Neutrophil (primary cell): ENCODE data around the gene ARRDC5.
"Not testable (repeated sequence)": the region's sequence is repeated elsewhere in the genome, so short reads cannot be mapped to it uniquely, and the experiment has no call there.

Experiments
- H3K27ac ChIP-seq: fragments of 200-600 bp; sonication (generic); 2 replicates; pipeline ENCODE4 v1.5.1; 2016; ENCODE audit warnings: mild to moderate bottlenecking, moderate library complexity
- H3K27me3 ChIP-seq: fragments of 200-600 bp; sonication (generic); 2 replicates; pipeline ENCODE4 v1.6.0; 2016; ENCODE audit warnings: mild to moderate bottlenecking
- H3K36me3 ChIP-seq: fragments of 200-600 bp; sonication (generic); 2 replicates; pipeline ENCODE4 v1.5.1; 2017
- H3K4me1 ChIP-seq, 2 experiments: fragments of 200-600 bp in 1 of 2; sonication (generic) in 1 of 2; 1 replicate in 1 of 2; 2 replicates in 1 of 2; pipeline versions ENCODE4 v1.5.1 to v1.6.1; 2013 to 2016; ENCODE audit warnings: low read depth in 1 of 2, low read length in 1 of 2, mild to moderate bottlenecking in 1 of 2, moderate library complexity in 1 of 2; ENCODE audit not compliant: control insufficient read depth in 1 of 2, insufficient read depth in 1 of 2
- H3K4me3 ChIP-seq, 2 experiments: fragments of 200-600 bp in 1 of 2; sonication (generic) in 1 of 2; 1 replicate in 1 of 2; 2 replicates in 1 of 2; pipeline ENCODE4 v1.5.1; 2013 to 2016; ENCODE audit warnings: low read depth in 1 of 2, low read length in 1 of 2, mild to moderate bottlenecking in 1 of 2, moderate library complexity in 1 of 2
- H3K9me3 ChIP-seq: fragments of 200-600 bp; sonication (generic); 2 replicates; pipeline ENCODE4 v1.5.1; 2016
- TF ChIP-seq, protein P1 (sequence below): fragments of 200-600 bp; sonication (generic); IDR thresholded peaks from 2 replicates; pipeline ENCODE4 v1.5.1; 2016; ENCODE audit warnings: antibody characterized with exemption

Gene ARRDC5

DNA sequence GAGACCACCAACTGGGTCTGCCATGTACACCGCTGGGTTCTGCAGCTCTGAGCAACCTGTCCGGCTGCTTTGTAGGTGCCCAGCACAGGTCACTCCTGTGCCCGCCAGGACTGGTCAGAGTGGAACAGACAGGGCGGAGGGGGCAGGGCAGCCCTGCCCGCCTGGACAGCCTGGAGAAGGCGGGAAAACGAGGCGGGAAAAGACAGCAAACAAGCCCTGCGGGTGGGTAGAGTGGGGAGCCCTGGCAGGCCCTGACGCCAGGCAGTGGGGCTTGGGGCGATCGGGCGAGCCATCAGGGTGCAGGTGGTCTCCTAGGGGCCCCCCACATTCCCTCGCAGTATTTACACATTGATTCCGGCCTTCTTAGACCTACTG lies 6.1 kb upstream of the ARRDC5 start:
- H3K27ac ChIP-seq, result no peak overlapping the region

DNA sequence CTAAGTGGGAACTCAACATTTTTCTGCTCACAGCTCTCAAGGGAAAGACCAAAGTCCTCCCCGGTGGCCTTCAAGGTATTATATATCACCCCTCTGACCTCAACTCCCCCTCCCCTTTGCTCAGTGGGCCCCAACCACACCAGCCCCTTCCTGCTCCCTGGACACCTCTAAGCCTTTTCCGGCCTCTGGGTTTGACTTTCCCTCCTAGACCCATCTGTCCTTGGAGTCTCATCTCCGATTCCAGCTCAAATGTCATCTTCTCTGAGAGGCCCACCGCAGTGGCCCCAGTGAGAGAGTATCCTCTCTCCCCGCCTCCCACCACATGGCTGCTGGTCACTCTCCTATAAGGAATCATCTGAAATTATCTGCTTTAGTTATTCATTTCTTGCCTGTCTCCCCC lies 5.7 kb upstream of the ARRDC5 start:
- Histone ChIP-seq H3K27ac (no peak overlapping the region), H3K9me3 (no peaks in the 10 kb centered on the region), H3K36me3 (peaks cover 3% of the 10 kb centered on the region), H3K4me1 (peaks cover 41 to 44% of the 10 kb centered on the region in 2 experiments), H3K4me3 (no peak overlapping the region), H3K27me3 (no peaks in the 10 kb centered on the region)
- TF ChIP-seq, protein P1, sequence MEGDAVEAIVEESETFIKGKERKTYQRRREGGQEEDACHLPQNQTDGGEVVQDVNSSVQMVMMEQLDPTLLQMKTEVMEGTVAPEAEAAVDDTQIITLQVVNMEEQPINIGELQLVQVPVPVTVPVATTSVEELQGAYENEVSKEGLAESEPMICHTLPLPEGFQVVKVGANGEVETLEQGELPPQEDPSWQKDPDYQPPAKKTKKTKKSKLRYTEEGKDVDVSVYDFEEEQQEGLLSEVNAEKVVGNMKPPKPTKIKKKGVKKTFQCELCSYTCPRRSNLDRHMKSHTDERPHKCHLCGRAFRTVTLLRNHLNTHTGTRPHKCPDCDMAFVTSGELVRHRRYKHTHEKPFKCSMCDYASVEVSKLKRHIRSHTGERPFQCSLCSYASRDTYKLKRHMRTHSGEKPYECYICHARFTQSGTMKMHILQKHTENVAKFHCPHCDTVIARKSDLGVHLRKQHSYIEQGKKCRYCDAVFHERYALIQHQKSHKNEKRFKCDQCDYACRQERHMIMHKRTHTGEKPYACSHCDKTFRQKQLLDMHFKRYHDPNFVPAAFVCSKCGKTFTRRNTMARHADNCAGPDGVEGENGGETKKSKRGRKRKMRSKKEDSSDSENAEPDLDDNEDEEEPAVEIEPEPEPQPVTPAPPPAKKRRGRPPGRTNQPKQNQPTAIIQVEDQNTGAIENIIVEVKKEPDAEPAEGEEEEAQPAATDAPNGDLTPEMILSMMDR, result no peak

More for the DNA sequence above, 6.1 kb upstream of the ARRDC5 start:
- Histone ChIP-seq H3K36me3 (peaks cover 3% of the 10 kb centered on the region), H3K4me1 (peaks cover 45 to 48% of the 10 kb centered on the region in 2 experiments), H3K9me3 (no peaks in the 10 kb centered on the region), H3K4me3 (peak overlapping the region in 1 of 2 experiments; percentile 85), H3K27me3 (no peaks in the 10 kb centered on the region)
- TF ChIP-seq, protein P1, result no peak

DNA sequence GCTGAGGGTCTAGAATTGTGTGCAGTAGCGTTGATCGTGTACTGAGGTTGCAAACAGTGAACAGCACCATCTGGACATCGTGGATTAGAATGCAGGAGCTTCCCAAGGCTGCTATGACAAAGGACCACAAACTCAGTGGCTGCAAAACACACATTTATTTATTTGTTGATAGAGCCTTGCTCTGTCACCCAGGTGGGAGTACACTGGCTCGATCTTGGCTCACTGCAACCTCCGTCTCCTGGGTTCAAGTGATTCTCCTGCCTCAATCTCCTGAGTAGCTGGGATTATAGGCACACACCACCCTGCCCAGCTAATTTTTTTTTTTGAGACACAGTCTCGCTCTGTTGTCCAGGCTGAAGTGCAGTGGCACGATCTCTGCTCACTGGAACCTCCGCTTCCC lies 4.3 kb upstream of the ARRDC5 start:
- peaks cover 3% of the 10 kb centered on the region for H3K36me3 ChIP-seq
- no peaks in the 10 kb centered on the region for H3K27me3 ChIP-seq
- peaks cover 33 to 39% of the 10 kb centered on the region in 2 experiments for H3K4me1 ChIP-seq
- H3K27ac ChIP-seq, result no peak overlapping the region
- TF ChIP-seq, protein P1, result no peak
- H3K4me3 ChIP-seq, result no peak overlapping the region
- no peaks in the 10 kb centered on the region for H3K9me3 ChIP-seq

DNA sequence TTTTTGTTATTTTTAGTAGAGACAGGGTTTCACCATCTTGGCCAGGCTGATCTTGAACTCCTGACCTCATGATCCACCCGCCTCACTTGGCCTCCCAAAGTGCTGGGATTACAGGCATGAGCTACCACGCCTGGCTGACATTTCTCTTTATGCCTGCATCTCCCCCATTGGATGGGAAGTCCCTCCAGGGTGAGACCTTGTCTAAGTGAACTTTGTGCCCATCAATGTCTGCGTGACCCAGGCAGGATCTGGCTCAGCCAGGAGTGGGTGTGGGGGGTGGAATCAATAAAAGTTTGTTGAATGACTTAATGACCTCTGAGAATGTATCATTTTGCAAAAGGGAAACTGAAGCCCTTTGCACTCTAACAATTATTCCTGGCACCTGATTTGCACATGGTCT lies 1.8 kb upstream of the ARRDC5 start:
- Histone ChIP-seq H3K27ac (no peak overlapping the region), H3K4me3 (no peak overlapping the region), H3K36me3 (peaks cover 3% of the 10 kb centered on the region), H3K9me3 (no peaks in the 10 kb centered on the region), H3K27me3 (no peaks in the 10 kb centered on the region), H3K4me1 (peaks cover 33 to 38% of the 10 kb centered on the region in 2 experiments)
- TF ChIP-seq, protein P1, result no peak

DNA sequence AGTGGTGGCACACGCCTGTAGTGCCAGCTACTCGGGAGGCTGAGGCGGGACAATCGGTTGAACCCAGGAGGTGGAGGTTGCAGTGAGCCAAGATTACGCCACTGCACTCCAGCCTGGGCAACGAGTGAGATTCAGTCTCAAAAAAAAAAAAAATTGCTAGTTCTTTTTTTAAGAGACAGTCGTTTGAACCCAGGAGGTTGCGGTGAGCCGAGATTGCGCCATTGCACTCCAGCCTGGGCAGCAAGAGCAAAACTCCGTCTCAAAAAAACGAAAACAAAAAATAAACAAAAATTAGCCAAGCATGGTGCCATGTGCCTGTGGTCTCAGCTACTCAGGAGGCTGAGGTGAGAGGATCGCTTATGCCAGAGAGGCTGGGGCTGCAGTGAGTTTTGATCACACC lies 1.8 kb downstream of the ARRDC5 start:
- H3K4me3 ChIP-seq, result peak overlapping the region in 1 of 2 experiments; percentile 16
- H3K9me3 ChIP-seq, result not testable (repeated sequence)

DNA sequence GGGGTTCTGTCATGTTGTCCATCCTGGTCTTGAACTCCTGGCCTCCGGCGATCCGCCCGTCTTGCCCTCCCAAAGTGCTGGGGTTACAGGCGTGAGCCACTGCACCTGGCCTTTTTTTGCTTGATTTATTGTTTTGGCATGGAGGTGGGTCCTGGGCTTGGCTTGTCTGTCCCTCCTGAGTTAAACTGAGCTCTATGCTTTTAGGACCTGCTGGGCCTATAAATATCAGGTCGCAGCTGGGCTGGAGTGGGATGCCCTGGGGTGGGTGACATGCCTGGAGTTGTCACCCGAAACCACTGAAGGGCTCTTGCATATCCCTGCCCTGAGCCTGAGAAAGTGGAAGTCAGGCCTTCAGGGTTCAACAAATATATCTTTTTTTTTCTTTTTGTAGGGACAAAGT lies 5.5 kb downstream of the ARRDC5 start:
- Histone ChIP-seq H3K27ac (peak overlapping the region; percentile 83), H3K36me3 (no peaks in the 10 kb centered on the region), H3K4me1 (peaks cover 55 to 59% of the 10 kb centered on the region in 2 experiments), H3K27me3 (no peaks in the 10 kb centered on the region), H3K4me3 (peak overlapping the region in 1 of 2 experiments; percentile 17), H3K9me3 (no peaks in the 10 kb centered on the region)
- TF ChIP-seq, protein P1, result no peak

More for the DNA sequence above, 1.8 kb downstream of the ARRDC5 start:
- H3K27me3 ChIP-seq, H3K36me3 ChIP-seq: not testable (repeated sequence)
- H3K4me1 ChIP-seq, result peaks cover 44 to 53% of the 10 kb centered on the region in 2 experiments
- peak overlapping the region; percentile 86 for H3K27ac ChIP-seq
